Left lung (tissue), 10 donors: ENCODE data around the gene MISFA. TPM values are rescaled to one million over a fixed set of nuclear protein-coding genes. Genes with fewer than 3 reads are reported as not detected.
A peak's percentile ranks its signal among the peaks of the same experiment; 100 is the strongest.

Experiments used
- ATAC-seq: fragments of 200-7000 bp; cut with Tn5 transposase; one replicate; pipeline ENCODE4 v1.9.1; 2020; ENCODE audit warnings: moderate library complexity
- DNase-seq, 4 donors: peaks; one replicate each; pipeline ENCODE4 v3.0.0-alpha.2; 2013 to 2020
- H3K27ac ChIP-seq, 2 donors: fragments of 200-600 bp; sonication (generic) in 1 of 2; one replicate each; pipeline versions ENCODE4 v1.5.0 to v1.8.0; 2020 to 2021
- H3K27me3 ChIP-seq, 2 donors: fragments of 200-600 bp; sonication (generic) in 1 of 2; one replicate each; pipeline versions ENCODE4 v1.5.0 to v1.8.0; 2020 to 2021
- H3K36me3 ChIP-seq, 2 donors: fragments of 200-600 bp; sonication (generic) in 1 of 2; one replicate each; pipeline versions ENCODE4 v1.5.0 to v1.8.0; 2020 to 2021
- H3K4me1 ChIP-seq, 2 donors: fragments of 200-600 bp; one replicate each; pipeline ENCODE4 v1.8.0; 2021
- H3K4me3 ChIP-seq, 2 donors: fragments of 200-600 bp; sonication (generic) in 1 of 2; one replicate each; pipeline versions ENCODE4 v1.5.0 to v1.8.0; 2020 to 2021; ENCODE audit warnings: mild to moderate bottlenecking in 1 of 2
- H3K9me3 ChIP-seq, 2 donors: fragments of 200-600 bp; sonication (generic) in 1 of 2; one replicate each; pipeline versions ENCODE4 v1.5.0 to v1.8.0; 2020 to 2021
- CTCF ChIP-seq, 2 donors: fragments of 200-600 bp; sonication (generic) in 1 of 2; IDR thresholded peaks; one replicate each; pipeline versions ENCODE4 v1.5.0 to v1.8.0; 2021; ENCODE audit warnings: antibody characterized with exemption in 2 of 2
- intact Hi-C, 2 donors: fragments of 100-400 bp; cut with DNase I; formaldehyde crosslinking; loops; one replicate each; pipeline versions ENCODE4 v1.11.2 to v1.14.2; 2022
- polyA plus RNA-seq, 6 donors: library from polyadenylated mRNA; unstranded; fragments of 120-200 nt; gene quantifications; one replicate each; pipeline ENCODE4 v1.2.1, GENCODE V29; 2013; ENCODE audit not compliant: insufficient read length in 6 of 6
- total RNA-seq, 2 donors: library from RNA; stranded (reverse); fragmentation: NEBNext Ultra II Directional; extraction: Animal tissue kit (Norgen Biotek cat#: 25700); gene quantifications; one replicate each; pipeline ENCODE4 v1.2.1, GENCODE V29; 2021
- donor health status: DM: no; HTN: yes; CAD: no.
- donor health status: DM: no; HTN: no; CAD: no.

The MISFA gene
- total and polyA plus RNA-seq, 8 donors = 3.0 to 16.3 (median 13.7) TPM

GRCh38 chr11:18617688-18618341, 18.2 kb downstream of the MISFA start:
- Histone ChIP-seq H3K36me3 (peaks cover 0 to 28% of the 10 kb centered on the region in 2 donors), H3K4me1 (peaks cover 14 to 33% of the 10 kb centered on the region in 2 donors), H3K27me3 (no peaks in the 10 kb centered on the region), H3K4me3 (no peak overlapping the region), H3K9me3 (no peaks in the 10 kb centered on the region), H3K27ac (peak overlapping the region; percentile 24 to 45)
- DNase-seq = no peak
- intact Hi-C loops = no loop called here
- no peak for TF ChIP-seq CTCF (IDR thresholded peaks at IDR 0.05)
- peak; percentile 51 for ATAC-seq

- no peaks in the 10 kb centered on the region for H3K9me3 ChIP-seq
- DNase-seq (peak in 2 of 4 donors; percentile 63 to 71), ATAC-seq (peak; percentile 54)
- peaks cover 14 to 33% of the 10 kb centered on the region in 2 donors for H3K4me1 ChIP-seq
- peak overlapping the region; percentile 24 to 45 for H3K27ac ChIP-seq
- H3K36me3 ChIP-seq = peaks cover 0 to 25% of the 10 kb centered on the region in 2 donors
- intact Hi-C loops = no loop called here
- H3K4me3 ChIP-seq = no peak overlapping the region
- no peaks in the 10 kb centered on the region for H3K27me3 ChIP-seq
- TF ChIP-seq CTCF (IDR thresholded peaks at IDR 0.05) = no peak
These were observed 18.9 kb downstream of the MISFA start for GRCh38 chr11:18618342-18619025.

GRCh38 chr11:18623707-18624106, 24.1 kb downstream of the MISFA start:
- Histone ChIP-seq H3K27ac (no peak overlapping the region), H3K4me3 (no peak overlapping the region), H3K9me3 (peaks cover 0 to 2% of the 10 kb centered on the region in 2 donors), H3K27me3 (no peaks in the 10 kb centered on the region), H3K36me3 (no peaks in the 10 kb centered on the region), H3K4me1 (peaks cover 4 to 12% of the 10 kb centered on the region in 2 donors)
- intact Hi-C loops = no loop called here
- no peak for TF ChIP-seq CTCF (IDR thresholded peaks at IDR 0.05)
- ATAC-seq (no peak), DNase-seq (no peak)

- Histone ChIP-seq H3K4me3 (no peak overlapping the region), H3K27me3 (no peaks in the 10 kb centered on the region), H3K36me3 (no peaks in the 10 kb centered on the region), H3K9me3 (peaks cover 0 to 2% of the 10 kb centered on the region in 2 donors), H3K27ac (no peak overlapping the region), H3K4me1 (peaks cover 0 to 8% of the 10 kb centered on the region in 2 donors)
- intact Hi-C loops = no loop called here
- no peak for TF ChIP-seq CTCF (IDR thresholded peaks at IDR 0.05)
- no peak for ATAC-seq
- DNase-seq = no peak
These were observed 24.6 kb downstream of the MISFA start for GRCh38 chr11:18624161-18624560.

- Histone ChIP-seq H3K9me3 (no peaks in the 10 kb centered on the region), H3K27me3 (peaks cover 0 to 4% of the 10 kb centered on the region in 2 donors), H3K4me1 (peaks cover 12 to 20% of the 10 kb centered on the region in 2 donors), H3K4me3 (peak overlapping the region; percentile 61 to 79), H3K36me3 (no peaks in the 10 kb centered on the region), H3K27ac (no peak overlapping the region)
- intact Hi-C loops = no loop called here
- no peak for TF ChIP-seq CTCF (IDR thresholded peaks at IDR 0.05)
- no peak for ATAC-seq
- no peak for DNase-seq
These were observed 33.3 kb downstream of the MISFA start for GRCh38 chr11:18632841-18633240.
